Keratinocyte (primary cell): ENCODE results near the gene MYH9. TPM values are rescaled to one million over a fixed set of nuclear protein-coding genes. Genes with fewer than 3 reads are reported as not detected.
"Not testable (repeated sequence)": the region's sequence is repeated elsewhere in the genome, so short reads cannot be mapped to it uniquely, and the experiment has no call there.

Source experiments
- DNase-seq: peaks from one replicate; pipeline ENCODE4 v3.0.0-alpha.2; 2011; ENCODE audit warnings: low read depth, missing footprints, low spot score
- FAIRE-seq: peaks from 2 replicates; lab custom pipeline; 2011; peaks lifted over from hg19 to GRCh38; lab: Jason Lieb, UNC
- H2AFZ ChIP-seq: 2 replicates; pipeline ENCODE4 v1.6.0; 2012; ENCODE audit warnings: low read length, control low read depth, inconsistent platforms; ENCODE audit not compliant: control insufficient read depth
- H3K27ac ChIP-seq: 2 replicates; pipeline ENCODE4 v1.5.1; 2011; ENCODE audit warnings: low read length; ENCODE audit not compliant: control insufficient read depth, insufficient read depth
- H3K27me3 ChIP-seq: 3 replicates; pipeline ENCODE4 v1.6.0; 2011; ENCODE audit warnings: low read length; ENCODE audit not compliant: control insufficient read depth, insufficient read depth; ENCODE audit errors: extremely low read depth
- H3K36me3 ChIP-seq, 2 experiments: 2 replicates in 1 of 2; 3 replicates in 1 of 2; pipeline ENCODE4 v1.5.1; 2011; ENCODE audit warnings: low read length in 2 of 2, mild to moderate bottlenecking in 1 of 2; ENCODE audit not compliant: control insufficient read depth in 2 of 2, insufficient read depth in 2 of 2; ENCODE audit errors: extremely low read depth in 1 of 2
- H3K4me1 ChIP-seq: 3 replicates; pipeline ENCODE4 v1.5.1; 2011; ENCODE audit warnings: low read length; ENCODE audit not compliant: control insufficient read depth, insufficient read depth; ENCODE audit errors: extremely low read depth
- H3K4me2 ChIP-seq: 3 replicates; pipeline ENCODE4 v1.6.0; 2011; ENCODE audit warnings: low read depth, low read length; ENCODE audit not compliant: control insufficient read depth, insufficient read depth; ENCODE audit errors: extremely low read depth
- H3K4me3 ChIP-seq, 3 experiments: fragments of 200-600 bp in 1 of 3; sonication (generic) in 1 of 3; 2 replicates in 2 of 3; 3 replicates in 1 of 3; pipeline ENCODE4 v1.5.1; 2011 to 2016; ENCODE audit warnings: low read length in 3 of 3, mild to moderate bottlenecking in 3 of 3, control low read depth in 2 of 3, inconsistent platforms in 1 of 3, low read depth in 1 of 3, mixed read lengths in 1 of 3, mixed run types in 1 of 3, moderate library complexity in 1 of 3; ENCODE audit not compliant: control insufficient read depth in 2 of 3, insufficient read depth in 2 of 3; ENCODE audit errors: extremely low read depth in 1 of 3
- H3K79me2 ChIP-seq: 2 replicates; pipeline ENCODE4 v1.6.0; 2012; ENCODE audit warnings: low read length; ENCODE audit not compliant: control insufficient read depth, insufficient read depth
- H3K9ac ChIP-seq: 3 replicates; pipeline ENCODE4 v1.6.0; 2011; ENCODE audit warnings: low read length; ENCODE audit not compliant: control insufficient read depth, insufficient read depth; ENCODE audit errors: extremely low read depth
- H3K9me1 ChIP-seq: 3 replicates; pipeline ENCODE4 v1.6.0; 2011; ENCODE audit warnings: low read length; ENCODE audit not compliant: control insufficient read depth, insufficient read depth; ENCODE audit errors: extremely low read depth
- H3K9me3 ChIP-seq: 2 replicates; pipeline ENCODE4 v1.5.1; 2012; ENCODE audit warnings: low read depth, low read length; ENCODE audit not compliant: control insufficient read depth
- H4K20me1 ChIP-seq: 3 replicates; pipeline ENCODE4 v1.6.0; 2011; ENCODE audit warnings: low read length; ENCODE audit not compliant: control insufficient read depth, insufficient read depth; ENCODE audit errors: extremely low read depth
- CTCF ChIP-seq, 3 experiments: IDR thresholded peaks in 1 of 3; conservative IDR thresholded peaks in 1 of 3; optimal IDR thresholded peaks in 1 of 3; 2 replicates in 2 of 3; 3 replicates in 1 of 3; pipeline versions ENCODE3 to v1.5.1; 2011; ENCODE audit warnings: low read length in 3 of 3, mild to moderate bottlenecking in 3 of 3, moderate library complexity in 2 of 3, control low read depth in 1 of 3, inconsistent platforms in 1 of 3; ENCODE audit not compliant: insufficient read depth in 2 of 3; ENCODE audit errors: extremely low read depth in 1 of 3
- EZH2 ChIP-seq: IDR thresholded peaks from one replicate; pipeline ENCODE4 v1.6.1; 2012; ENCODE audit warnings: inconsistent platforms, mild to moderate bottlenecking, low read length, moderate library complexity
- dilution Hi-C: fragments of 300-500 bp; cut with MboI; formaldehyde crosslinking; loops from one replicate; pipeline ENCODE4 v1.7.0; 2020; ENCODE audit warnings: low sequenced_read_pairs; ENCODE audit not compliant: extremely low pct_ligation_motif_present
- polyA plus RNA-seq, 5 experiments: library from polyadenylated mRNA; depleted of rRNA in 3 of 5; stranded (reverse) in 3 of 5; stranded (forward) in 1 of 5; unstranded in 1 of 5; fragments of >200 nt; gene quantifications; 1 replicate in 1 of 5; 2 replicates in 3 of 5; 3 replicates in 1 of 5; pipeline versions ENCODE4 v1.2.1 to v1.2.3, GENCODE V29; 2011 to 2012; ENCODE audit warnings: missing spikeins in 2 of 5, low read depth in 1 of 5, low replicate concordance in 1 of 5

MYH9 gene
- polyA plus RNA-seq, 1 donor (not counting 4 experiments of a cell fraction or from before 2014, with no cell fraction given), result 351 TPM

GRCh38 chr22:36431977-36432376 lies 44.2 kb upstream of the MYH9 start:
- no peaks in the 10 kb centered on the region for H3K9me1 ChIP-seq
- FAIRE-seq (no peak), DNase-seq (no peak)
- TF ChIP-seq CTCF (optimal IDR thresholded peaks at IDR 0.05 in 1 of 3, IDR thresholded peaks at IDR 0.05 in 1 of 3, conservative IDR thresholded peaks at IDR 0.05 in 1 of 3; ENCODE audit: extremely low read depth in 1 of 3, insufficient read depth in 2 of 3, low read length in 3 of 3), result no peak
- TF ChIP-seq EZH2, result no peak
- H3K79me2 ChIP-seq, result no peaks in the 10 kb centered on the region
- dilution Hi-C loops, result no loop called here
- peaks cover 16% of the 10 kb centered on the region for H3K4me1 ChIP-seq
- H2AFZ ChIP-seq, result no peak overlapping the region
- no peaks in the 10 kb centered on the region for H4K20me1 ChIP-seq
- no peak overlapping the region for H3K9ac ChIP-seq
- no peaks in the 10 kb centered on the region for H3K27me3 ChIP-seq
- no peak overlapping the region for H3K27ac ChIP-seq
- no peaks in the 10 kb centered on the region for H3K9me3 ChIP-seq
- no peak overlapping the region for H3K4me3 ChIP-seq
- H3K36me3 ChIP-seq, result no peaks in the 10 kb centered on the region
- no peak overlapping the region for H3K4me2 ChIP-seq

- Histone ChIP-seq H3K27me3 (no peaks in the 10 kb centered on the region), H2AFZ (no peak overlapping the region), H3K4me1 (peaks cover 6% of the 10 kb centered on the region), H3K27ac (no peak overlapping the region), H3K79me2 (no peaks in the 10 kb centered on the region), H3K9me3 (no peaks in the 10 kb centered on the region), H3K36me3 (no peaks in the 10 kb centered on the region), H3K9ac (no peak overlapping the region), H4K20me1 (no peaks in the 10 kb centered on the region), H3K9me1 (no peaks in the 10 kb centered on the region), H3K4me3 (no peak overlapping the region), H3K4me2 (no peak overlapping the region)
- TF ChIP-seq CTCF (optimal IDR thresholded peaks at IDR 0.05 in 1 of 3, IDR thresholded peaks at IDR 0.05 in 1 of 3, conservative IDR thresholded peaks at IDR 0.05 in 1 of 3; ENCODE audit: extremely low read depth in 1 of 3, insufficient read depth in 2 of 3, low read length in 3 of 3), result no peak
- TF ChIP-seq EZH2, result no peak
- dilution Hi-C loops, result no loop called here
- DNase-seq, result no peak
- no peak for FAIRE-seq
These were observed 43.1 kb upstream of the MYH9 start for GRCh38 chr22:36430863-36431262.

- H3K9me3 ChIP-seq, dilution Hi-C loops, H3K4me2 ChIP-seq, FAIRE-seq, H3K9ac ChIP-seq, H3K27ac ChIP-seq, H3K79me2 ChIP-seq, H3K27me3 ChIP-seq, H3K36me3 ChIP-seq, H3K4me1 ChIP-seq, H3K9me1 ChIP-seq, DNase-seq, H4K20me1 ChIP-seq, H2AFZ ChIP-seq, H3K4me3 ChIP-seq: not testable (repeated sequence)
These were observed 40.2 kb upstream of the MYH9 start for GRCh38 chr22:36427952-36428351.
